GM12892 (cell line): ENCODE results near the gene SPATA33.

Source experiments
- POLR2A ChIP-seq: IDR thresholded peaks from 2 replicates; pipeline ENCODE4 v1.6.1; 2011; ENCODE audit warnings: low read depth, low read length, control low read depth
- POLR2AphosphoS5 ChIP-seq: IDR thresholded peaks from 2 replicates; pipeline ENCODE4 v1.6.1; 2011; ENCODE audit warnings: low read depth, low read length, control low read depth
- TAF1 ChIP-seq: IDR thresholded peaks from 2 replicates; pipeline ENCODE4 v1.6.1; 2011; ENCODE audit warnings: low read depth, mild to moderate bottlenecking, control low read depth, low read length, borderline replicate concordance

DNA sequence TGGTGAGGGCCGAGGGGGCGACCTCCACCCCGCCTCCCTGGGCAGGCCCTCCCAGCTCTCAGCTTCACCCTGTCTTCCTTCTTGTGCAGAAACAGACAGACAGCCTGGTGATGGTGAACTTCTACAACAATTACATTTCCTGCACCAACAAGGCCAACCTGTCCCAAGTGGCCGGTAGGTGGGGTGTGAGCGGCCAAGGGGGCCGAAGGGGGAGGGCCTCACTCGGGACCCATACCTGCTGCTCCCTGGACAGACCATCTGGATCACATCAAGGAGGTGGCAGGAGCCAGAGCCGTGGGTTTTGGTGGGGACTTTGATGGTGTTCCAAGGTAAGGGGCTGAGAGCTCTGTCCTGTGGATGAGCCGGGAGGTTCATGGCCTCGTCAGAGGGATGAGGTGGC lies 20.3 kb upstream of the SPATA33 start:
- TF ChIP-seq POLR2A (no peak), POLR2AphosphoS5 (no peak), TAF1 (no peak)
